Peyer's patch (tissue), 4 donors: ENCODE data around the gene ENTPD6.

ENCODE experiments used
- POLR2A ChIP-seq, 2 donors: fragments of 450-650 bp; IDR thresholded peaks; one replicate each; pipeline ENCODE4 v1.5.1; 2017; ENCODE audit warnings: antibody characterized with exemption in 2 of 2, mild to moderate bottlenecking in 2 of 2, moderate library complexity in 2 of 2
- TF ChIP-seq, protein P1 (sequence below), 6 experiments: fragments of 450-650 bp in 4 of 6; fragments of 200-600 bp in 2 of 6; sonication (generic) in 1 of 6; IDR thresholded peaks; one replicate each; pipeline ENCODE4 v1.5.1; 2017 to 2019; ENCODE audit warnings: antibody characterized with exemption in 6 of 6, mild to moderate bottlenecking in 3 of 6, moderate library complexity in 1 of 6

DNA sequence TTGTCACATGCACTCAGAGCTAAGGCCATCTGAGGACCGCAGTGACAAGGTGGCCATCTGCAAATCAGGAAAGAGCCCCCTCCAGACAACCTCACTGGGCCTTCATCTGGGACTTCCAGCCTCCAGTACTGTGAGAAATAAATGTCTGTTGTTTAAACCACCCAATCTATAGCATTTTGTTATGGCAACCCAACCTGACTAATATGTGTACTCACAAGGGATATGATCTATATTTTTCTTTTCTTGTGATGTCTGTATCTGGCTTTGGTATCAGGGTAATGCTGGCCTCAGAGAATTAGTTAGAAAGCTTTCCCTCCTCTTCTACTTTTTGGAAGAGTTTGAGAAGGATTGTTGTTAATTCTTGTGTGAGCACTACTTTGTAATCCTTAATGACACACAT lies 37.5 kb upstream of the ENTPD6 start:
- TF ChIP-seq, protein P1, sequence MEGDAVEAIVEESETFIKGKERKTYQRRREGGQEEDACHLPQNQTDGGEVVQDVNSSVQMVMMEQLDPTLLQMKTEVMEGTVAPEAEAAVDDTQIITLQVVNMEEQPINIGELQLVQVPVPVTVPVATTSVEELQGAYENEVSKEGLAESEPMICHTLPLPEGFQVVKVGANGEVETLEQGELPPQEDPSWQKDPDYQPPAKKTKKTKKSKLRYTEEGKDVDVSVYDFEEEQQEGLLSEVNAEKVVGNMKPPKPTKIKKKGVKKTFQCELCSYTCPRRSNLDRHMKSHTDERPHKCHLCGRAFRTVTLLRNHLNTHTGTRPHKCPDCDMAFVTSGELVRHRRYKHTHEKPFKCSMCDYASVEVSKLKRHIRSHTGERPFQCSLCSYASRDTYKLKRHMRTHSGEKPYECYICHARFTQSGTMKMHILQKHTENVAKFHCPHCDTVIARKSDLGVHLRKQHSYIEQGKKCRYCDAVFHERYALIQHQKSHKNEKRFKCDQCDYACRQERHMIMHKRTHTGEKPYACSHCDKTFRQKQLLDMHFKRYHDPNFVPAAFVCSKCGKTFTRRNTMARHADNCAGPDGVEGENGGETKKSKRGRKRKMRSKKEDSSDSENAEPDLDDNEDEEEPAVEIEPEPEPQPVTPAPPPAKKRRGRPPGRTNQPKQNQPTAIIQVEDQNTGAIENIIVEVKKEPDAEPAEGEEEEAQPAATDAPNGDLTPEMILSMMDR (IDR thresholded peaks at IDR 0.05) = no peak
- no peak for TF ChIP-seq POLR2A (IDR thresholded peaks at IDR 0.05)
